Adrenal gland (tissue), 12 donors: ENCODE results near the gene ACTL10. TPM values are rescaled to one million over a fixed set of nuclear protein-coding genes. Genes with fewer than 3 reads are reported as not detected.
A peak's percentile ranks its signal among the peaks of the same experiment; 100 is the strongest.

Experiments
- DNase-seq, 7 donors: peaks; one replicate each; pipeline ENCODE4 v3.0.0-alpha.2; 2019 to 2020
- H3K27ac ChIP-seq, 5 donors: fragments of 200-600 bp; sonication (generic) in 4 of 5; 1 replicate in 3 of 5; 2 replicates in 2 of 5; pipeline versions ENCODE4 v1.5.1 to v1.8.0; 2016 to 2020; ENCODE audit warnings: mild to moderate bottlenecking in 1 of 5
- H3K27me3 ChIP-seq: fragments of 200-600 bp; 2 replicates; pipeline ENCODE4 v1.8.0; 2021
- H3K36me3 ChIP-seq, 2 donors: fragments of 200-600 bp; replicated peaks in 1 of 2; 1 replicate in 1 of 2; 2 replicates in 1 of 2; pipeline versions ENCODE4 v1.5.1 to v1.8.0; 2018 to 2022
- H3K4me1 ChIP-seq, 2 donors: fragments of 200-600 bp; replicated peaks in 1 of 2; 1 replicate in 1 of 2; 2 replicates in 1 of 2; pipeline versions ENCODE4 v1.5.1 to v1.8.0; 2018 to 2021
- H3K4me3 ChIP-seq, 4 donors: fragments of 200-600 bp; sonication (generic) in 3 of 4; one replicate each; pipeline ENCODE4 v1.5.1; 2016 to 2018
- H3K9me3 ChIP-seq, 3 donors: fragments of 200-600 bp; sonication (generic) in 1 of 3; replicated peaks in 1 of 3; 1 replicate in 2 of 3; 2 replicates in 1 of 3; pipeline versions ENCODE4 v1.5.1 to v1.8.0; 2016 to 2021
- POLR2A ChIP-seq, 2 donors: fragments of 450-650 bp; IDR thresholded peaks; one replicate each; pipeline ENCODE4 v1.6.1; 2017; ENCODE audit warnings: antibody characterized with exemption in 2 of 2, mild to moderate bottlenecking in 2 of 2, moderate library complexity in 1 of 2
- WGBS, 4 donors: extraction: QIAGEN DNeasy Blood & Tissue Kit in 2 of 4; methylation state at CpG; one replicate each; pipeline versions ENCODE4 v1.1.5 to v1.1.7; 2013 to 2017; 5-methylcytosine and 5-hydroxymethylcytosine counted together
- intact Hi-C, 2 donors: fragments of 100-400 bp; cut with DNase I; formaldehyde crosslinking; loops; one replicate each; pipeline versions ENCODE4 v1.14.1 to v1.15.0; 2022 to 2023
- polyA plus RNA-seq, 3 donors: library from polyadenylated mRNA; stranded (reverse); fragments of 200-250 nt in 2 of 3; fragments of 350-450 nt in 1 of 3; fragmentation: Illumina TruSeq in 1 of 3; extraction: RNeasy Lipid Tissue Mini Kit (QIAGEN cat#74804) in 1 of 3; gene quantifications; one replicate each; pipeline ENCODE4 v1.2.3, GENCODE V29; 2013 to 2014
- total RNA-seq, 9 donors: library from RNA; depleted of rRNA in 4 of 9; stranded (reverse); fragments of >200 nt in 4 of 9; fragments of 120-200 nt in 1 of 9; fragmentation: NEBNext Ultra II Directional in 1 of 9; extraction: Animal tissue kit (Norgen Biotek cat#: 25700) in 1 of 9; gene quantifications; one replicate each; pipeline versions ENCODE4 v1.1.0 to v1.2.4, GENCODE V29; 2013 to 2023
- TF ChIP-seq, protein P1 (sequence below), 6 experiments: fragments of 450-650 bp in 4 of 6; fragments of 200-600 bp in 2 of 6; sonication (generic) in 1 of 6; IDR thresholded peaks; 1 replicate in 5 of 6; 2 replicates in 1 of 6; pipeline versions ENCODE4 v1.5.1 to v1.8.0; 2016 to 2021; ENCODE audit warnings: antibody characterized with exemption in 6 of 6, mild to moderate bottlenecking in 2 of 6, moderate library complexity in 1 of 6
- donor health status: healthy with polysubstance abuse.
- donor health status: Bipolar disorder and iron deficiency.
- donor health status: DM: yes; HTN: yes; CAD: no.
- donor health status: DM: no; HTN: no; CAD: no.
- donor health status: DM: no; HTN: no; CAD: no.
- donor health status: DM: yes; HTN: yes; CAD: no.

The ACTL10 gene
- total and polyA plus RNA-seq, 12 donors, result 0.18 to 3.1 (median 0.58) TPM

DNA sequence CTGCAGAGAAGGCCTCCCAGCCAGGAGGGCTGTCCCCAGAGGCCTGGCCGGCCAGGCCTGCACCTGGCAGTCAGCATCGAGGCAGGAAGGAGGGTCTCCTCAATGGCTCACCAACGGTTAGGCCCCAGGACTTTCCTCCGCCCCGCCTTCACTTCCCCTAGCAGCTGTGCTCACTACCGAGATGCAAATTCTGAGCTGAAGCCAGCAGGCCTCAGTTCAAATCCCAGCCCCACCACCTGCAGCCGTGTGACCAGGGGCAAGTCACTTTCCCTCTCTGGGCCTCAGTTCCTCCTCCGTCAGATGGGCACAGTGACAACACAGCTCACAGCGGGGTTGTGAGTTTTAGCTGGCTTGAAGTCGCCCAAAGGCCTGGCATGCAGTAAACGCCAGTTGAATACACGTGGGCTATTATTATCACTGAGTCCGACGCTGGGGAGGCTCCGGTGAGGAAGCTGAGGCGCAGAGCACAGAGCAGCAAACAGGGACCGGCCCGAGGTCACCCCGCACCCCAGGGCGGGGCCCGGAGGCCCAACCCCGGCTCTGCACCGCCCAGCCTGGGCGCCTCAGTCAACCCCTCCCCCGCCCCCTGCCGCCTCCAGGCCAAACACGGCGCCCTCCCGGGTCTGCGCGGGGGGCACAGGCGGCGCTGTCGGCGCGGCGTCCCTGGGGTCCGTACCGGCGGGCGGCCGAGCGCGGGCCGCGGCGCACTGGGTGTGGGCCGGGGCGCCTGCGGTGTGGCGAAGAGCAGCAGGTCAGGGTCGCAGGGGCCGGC is 18.8 kb downstream of the ACTL10 start:
- DNase-seq, result peak in 2 of 7 donors; percentile 51 to 58
- H3K27me3 ChIP-seq, result no peaks in the 10 kb centered on the region
- WGBS, 4 donors, result 2 to 19% (median 6%) methylated on average over 4 to 53 of the region's 53 CpGs

DNA sequence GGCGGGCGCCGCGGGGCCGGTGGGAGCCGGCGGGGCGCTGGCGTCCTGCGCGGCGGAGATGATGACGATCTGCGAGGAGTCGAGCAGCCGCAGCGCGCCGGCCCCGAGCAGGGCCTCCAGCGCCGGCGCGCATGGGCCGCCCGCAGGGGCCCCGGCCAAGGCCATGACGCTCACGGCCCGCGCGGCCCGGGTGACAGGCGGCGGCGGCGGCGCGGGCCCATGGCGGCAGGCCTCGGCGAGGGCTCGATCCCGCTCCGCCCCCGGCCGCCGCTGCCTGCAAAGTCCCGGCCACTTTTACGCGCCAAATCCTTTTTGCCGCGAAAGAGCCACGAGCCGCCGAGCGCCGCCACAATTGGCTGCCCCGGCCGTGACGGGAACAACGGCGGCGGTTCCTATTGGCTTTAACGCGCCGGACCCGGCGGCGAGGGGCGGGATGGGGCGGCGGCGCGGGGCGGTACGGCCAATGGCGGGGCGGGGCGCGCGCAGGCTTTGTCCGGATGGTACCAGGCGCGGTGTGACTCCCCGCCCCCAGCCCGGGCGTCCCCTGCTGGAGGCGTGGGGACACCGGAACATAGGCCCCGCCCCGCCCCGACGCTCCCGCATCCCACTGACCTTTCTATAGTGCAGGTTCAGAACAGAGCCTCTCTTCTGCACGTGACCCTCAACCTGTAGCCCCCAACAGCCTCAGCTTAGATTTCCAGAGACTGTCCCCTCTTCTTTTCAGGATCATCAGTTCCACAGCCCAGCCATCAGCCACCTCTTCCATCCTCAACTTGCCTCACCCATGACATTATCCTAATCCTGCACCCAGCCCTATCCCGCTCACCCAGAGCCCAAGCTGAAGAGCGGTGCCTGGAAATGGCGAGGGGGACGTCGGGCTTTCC is 19.6 kb downstream of the ACTL10 start, which contains the start of gene E2F1:
E2F1 (minus strand) TSS at position 286 of the 884 bp plus-strand sequence; CDS start at position 165, 121 bp downstream.
- 3 to 11% (median 6%) methylated on average over 17 to 100 of the region's 101 CpGs for WGBS, 4 donors
- TF ChIP-seq, protein P1, sequence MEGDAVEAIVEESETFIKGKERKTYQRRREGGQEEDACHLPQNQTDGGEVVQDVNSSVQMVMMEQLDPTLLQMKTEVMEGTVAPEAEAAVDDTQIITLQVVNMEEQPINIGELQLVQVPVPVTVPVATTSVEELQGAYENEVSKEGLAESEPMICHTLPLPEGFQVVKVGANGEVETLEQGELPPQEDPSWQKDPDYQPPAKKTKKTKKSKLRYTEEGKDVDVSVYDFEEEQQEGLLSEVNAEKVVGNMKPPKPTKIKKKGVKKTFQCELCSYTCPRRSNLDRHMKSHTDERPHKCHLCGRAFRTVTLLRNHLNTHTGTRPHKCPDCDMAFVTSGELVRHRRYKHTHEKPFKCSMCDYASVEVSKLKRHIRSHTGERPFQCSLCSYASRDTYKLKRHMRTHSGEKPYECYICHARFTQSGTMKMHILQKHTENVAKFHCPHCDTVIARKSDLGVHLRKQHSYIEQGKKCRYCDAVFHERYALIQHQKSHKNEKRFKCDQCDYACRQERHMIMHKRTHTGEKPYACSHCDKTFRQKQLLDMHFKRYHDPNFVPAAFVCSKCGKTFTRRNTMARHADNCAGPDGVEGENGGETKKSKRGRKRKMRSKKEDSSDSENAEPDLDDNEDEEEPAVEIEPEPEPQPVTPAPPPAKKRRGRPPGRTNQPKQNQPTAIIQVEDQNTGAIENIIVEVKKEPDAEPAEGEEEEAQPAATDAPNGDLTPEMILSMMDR (IDR thresholded peaks at IDR 0.05), result peak; percentile 16 to 52 (median 40)
- TF ChIP-seq POLR2A (IDR thresholded peaks at IDR 0.05), result peak in 1 of 2 donors; percentile 53
- no peaks in the 10 kb centered on the region for H3K27me3 ChIP-seq
- no peaks in the 10 kb centered on the region for H3K9me3 ChIP-seq
- peak; percentile 95 to 98 (median 96) for DNase-seq
- H3K4me3 ChIP-seq, result peak within 1 kb of the TSS in 1 of 4 donors; percentile 49
- H3K36me3 ChIP-seq, result no peaks in the 10 kb centered on the region
- intact Hi-C loops, result no loop called here
- H3K4me1 ChIP-seq, result peaks cover 25 to 39% of the 10 kb centered on the region in 2 donors
- H3K27ac ChIP-seq, result peak within 1 kb of the TSS in 3 of 5 donors; percentile 8 to 75 (median 47)

More for the DNA sequence above, 18.8 kb downstream of the ACTL10 start:
- Histone ChIP-seq H3K4me1 (peaks cover 25 to 38% of the 10 kb centered on the region in 2 donors), H3K4me3 (peak overlapping the region in 1 of 4 donors; percentile 49), H3K9me3 (no peaks in the 10 kb centered on the region), H3K27ac (peak overlapping the region in 1 of 5 donors; percentile 75), H3K36me3 (no peaks in the 10 kb centered on the region)
- intact Hi-C loops, result no loop called here
- TF ChIP-seq POLR2A (IDR thresholded peaks at IDR 0.05), result no peak
- TF ChIP-seq, protein P1 (IDR thresholded peaks at IDR 0.05), result no peak

DNA sequence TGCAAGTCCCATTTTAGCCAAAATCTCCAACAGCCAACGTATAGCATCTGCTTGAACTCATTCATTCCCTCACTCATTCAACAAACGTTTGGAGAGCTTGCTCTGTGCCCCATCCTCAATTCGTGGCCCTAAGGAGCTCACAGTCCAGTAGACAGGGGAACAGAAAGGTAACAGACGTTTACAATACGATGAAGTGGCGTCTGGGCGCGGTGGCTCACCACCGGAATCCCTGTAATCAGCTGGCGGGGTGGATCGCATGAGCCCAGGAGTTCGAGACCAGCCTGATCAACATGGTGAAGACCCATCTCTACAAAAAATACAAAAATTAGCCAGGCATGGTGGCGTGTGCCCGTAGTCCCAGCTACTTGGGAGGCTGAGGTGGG is 20.2 kb downstream of the ACTL10 start:
- Histone ChIP-seq H3K4me3 (peak overlapping the region in 1 of 4 donors; percentile 24), H3K27me3 (no peaks in the 10 kb centered on the region), H3K9me3 (no peaks in the 10 kb centered on the region), H3K36me3 (no peaks in the 10 kb centered on the region), H3K4me1 (peaks cover 25 to 39% of the 10 kb centered on the region in 2 donors), H3K27ac (peak overlapping the region in 3 of 5 donors; percentile 8 to 47 (median 44))
- DNase-seq, result peak in 1 of 7 donors; percentile 53
- intact Hi-C loops, result no loop called here
- WGBS, 4 donors, result 76 to 84% (median 82%) methylated on average over 14 of the region's 14 CpGs
- no peak for TF ChIP-seq POLR2A (IDR thresholded peaks at IDR 0.05)
- TF ChIP-seq, protein P1 (IDR thresholded peaks at IDR 0.05), result no peak
